AG09309 (cell line): ENCODE results near the gene SUPT20HL1.
"Not testable (repeated sequence)": the region's sequence is repeated elsewhere in the genome, so short reads cannot be mapped to it uniquely, and the experiment has no call there.

Source experiments
- DNase-seq: peaks from one replicate; pipeline ENCODE4 v3.0.0-alpha.2; 2010; ENCODE audit warnings: low read depth
- H3K4me3 ChIP-seq: 2 replicates; pipeline ENCODE4 v1.5.1; 2011; ENCODE audit warnings: mild to moderate bottlenecking, low read depth, low read length, moderate library complexity; ENCODE audit not compliant: control insufficient read depth
- CTCF ChIP-seq: IDR thresholded peaks from 2 replicates; pipeline ENCODE4 v1.5.1; 2011; ENCODE audit warnings: mild to moderate bottlenecking, low read depth, low read length, inconsistent platforms; ENCODE audit not compliant: insufficient read depth, control insufficient read depth; ENCODE audit errors: missing control alignments

Gene SUPT20HL1

GRCh38 chrX:24375600-24376131, 15.2 kb downstream of the SUPT20HL1 start:
- no peak for DNase-seq
- no peak overlapping the region for H3K4me3 ChIP-seq
- TF ChIP-seq CTCF, result no peak

- DNase-seq, result no peak
- no peak overlapping the region for H3K4me3 ChIP-seq
- no peak for TF ChIP-seq CTCF
These were observed 16.0 kb downstream of the SUPT20HL1 start for GRCh38 chrX:24376403-24376802.

DNA sequence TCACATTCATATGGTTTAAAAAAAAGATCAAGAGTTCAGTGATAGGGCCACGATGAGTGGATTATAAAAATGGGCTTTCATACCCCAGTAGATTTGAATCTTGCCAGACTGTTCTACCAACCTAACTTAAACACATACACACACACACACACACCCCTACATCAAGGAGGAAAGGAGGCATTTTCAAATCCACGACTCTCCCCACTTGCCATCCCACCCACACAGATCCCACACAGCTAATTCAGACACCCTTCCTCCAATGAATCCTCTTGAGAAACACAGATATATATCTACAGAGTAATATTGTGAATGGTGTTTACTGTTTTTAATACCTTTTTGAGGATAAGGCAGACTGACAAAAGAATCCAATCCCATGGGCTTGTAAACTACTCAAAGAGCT, 16.8 kb downstream of the SUPT20HL1 start:
- no peak for TF ChIP-seq CTCF
- no peak overlapping the region for H3K4me3 ChIP-seq
- DNase-seq, result no peak

DNA sequence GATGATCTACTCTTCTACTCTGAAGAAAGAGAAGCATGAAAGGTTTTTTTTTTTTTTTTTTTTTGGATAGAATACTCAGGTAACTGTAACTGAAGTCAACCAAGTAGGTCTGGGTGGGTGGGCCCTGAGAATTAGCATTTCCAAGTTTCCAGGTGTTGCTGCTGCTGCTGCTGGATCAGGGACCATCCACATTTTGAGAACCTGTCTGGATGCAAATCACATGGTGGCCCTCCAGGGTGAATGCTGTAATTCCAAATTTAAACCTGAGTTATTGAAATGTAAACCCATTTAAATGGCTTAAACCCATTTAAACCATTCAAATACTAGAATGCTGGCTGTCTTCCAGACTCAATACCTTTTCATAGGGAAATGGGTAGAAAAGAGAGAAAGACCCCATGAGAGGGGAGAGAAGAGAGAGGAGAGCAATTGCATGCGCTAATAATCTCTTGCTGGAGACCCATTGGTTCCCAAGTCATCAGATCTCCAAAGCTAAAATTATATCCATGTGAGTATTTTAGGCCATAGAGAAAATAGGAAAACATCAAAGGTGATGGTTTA, 17.6 kb downstream of the SUPT20HL1 start:
- no peak for TF ChIP-seq CTCF
- H3K4me3 ChIP-seq, result no peak overlapping the region
- no peak for DNase-seq

- H3K4me3 ChIP-seq, result no peak overlapping the region
- TF ChIP-seq CTCF, result no peak
- no peak for DNase-seq
These were observed 18.3 kb downstream of the SUPT20HL1 start for GRCh38 chrX:24378706-24379105.

DNA sequence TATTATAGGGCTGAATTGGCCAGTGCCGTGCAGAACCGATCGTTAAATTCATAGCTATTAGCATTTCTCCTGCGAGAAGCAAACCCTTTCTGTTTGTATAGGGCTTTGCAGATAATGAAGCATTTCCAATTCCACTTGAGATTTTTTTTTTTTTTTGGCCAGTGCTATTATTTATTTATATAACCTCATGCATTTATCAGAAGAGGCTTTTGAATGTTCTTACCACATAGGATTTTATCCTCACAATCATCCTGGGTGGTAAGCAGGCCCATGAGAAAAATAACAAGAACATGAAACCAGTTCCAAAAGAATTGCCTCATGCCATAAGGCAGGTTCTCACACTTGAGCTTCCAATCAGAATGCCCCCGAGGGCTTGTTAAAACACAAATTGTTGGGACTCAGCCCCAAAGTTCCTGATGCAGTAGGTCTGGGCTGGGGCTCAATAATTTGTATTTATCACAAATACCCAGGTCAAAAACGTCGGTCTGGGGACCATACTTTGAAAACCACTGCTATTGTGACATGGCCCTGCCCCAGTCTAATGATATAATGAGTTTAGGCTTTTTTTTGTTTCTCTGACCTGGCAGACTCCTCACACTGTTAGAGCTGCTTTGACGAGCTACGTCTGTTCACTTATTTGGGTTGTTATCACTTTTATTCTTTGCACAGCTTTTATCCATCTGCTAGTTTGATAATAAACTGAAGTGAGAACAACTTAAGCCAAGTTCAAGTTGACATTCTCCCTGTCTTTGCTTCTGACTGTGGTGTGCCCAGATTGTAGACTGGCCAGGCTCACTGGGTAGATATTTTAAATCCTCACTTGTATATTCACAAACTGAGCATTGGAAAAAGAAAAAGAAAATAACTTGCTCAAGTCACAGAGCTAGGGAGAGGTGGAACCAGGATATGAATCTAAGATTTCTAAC, 20.1 kb downstream of the SUPT20HL1 start:
- H3K4me3 ChIP-seq, result no peak overlapping the region
- no peak for DNase-seq

GRCh38 chrX:24382315-24382714, 21.9 kb downstream of the SUPT20HL1 start:
- not testable (repeated sequence) for DNase-seq

More for the DNA sequence above, 20.1 kb downstream of the SUPT20HL1 start:
- TF ChIP-seq CTCF, result no peak

More at GRCh38 chrX:24382315-24382714, 21.9 kb downstream of the SUPT20HL1 start:
- H3K4me3 ChIP-seq, result not testable (repeated sequence)
